DMS53 (cell line): ENCODE measurements around the gene LRFN5.
"Not testable (repeated sequence)": the region's sequence is repeated elsewhere in the genome, so short reads cannot be mapped to it uniquely, and the experiment has no call there.

Source experiments
- DNase-seq: peaks from one replicate; lab custom pipeline; 2025; lab: John Stamatoyannopoulos, UW

LRFN5 gene

GRCh38 chr14:41606532-41607303 lies at the start of gene LRFN5:
TSS of gene LRFN5 (plus strand) at chr14:41606876.
- peak; percentile 69 for DNase-seq

DNA sequence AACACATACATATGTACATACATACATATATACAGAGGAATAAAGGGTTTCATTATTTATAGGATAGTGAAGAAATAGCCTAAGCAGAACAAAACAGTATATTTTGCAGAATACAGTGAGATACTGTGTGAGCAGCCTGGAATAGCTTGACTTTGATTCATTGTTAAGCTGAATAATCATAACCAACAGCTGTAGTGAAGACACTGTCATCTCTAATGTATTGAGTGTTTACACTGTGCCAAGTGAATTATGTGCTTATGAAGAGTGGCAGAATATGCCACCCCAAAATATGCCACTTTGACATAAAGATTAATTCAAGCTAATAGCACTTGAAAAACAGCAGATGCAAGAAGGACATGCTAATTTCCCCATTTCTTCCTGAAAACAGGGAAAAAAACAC lies 48.2 kb upstream of the LRFN5 start:
- DNase-seq, result peak; percentile 17

DNA sequence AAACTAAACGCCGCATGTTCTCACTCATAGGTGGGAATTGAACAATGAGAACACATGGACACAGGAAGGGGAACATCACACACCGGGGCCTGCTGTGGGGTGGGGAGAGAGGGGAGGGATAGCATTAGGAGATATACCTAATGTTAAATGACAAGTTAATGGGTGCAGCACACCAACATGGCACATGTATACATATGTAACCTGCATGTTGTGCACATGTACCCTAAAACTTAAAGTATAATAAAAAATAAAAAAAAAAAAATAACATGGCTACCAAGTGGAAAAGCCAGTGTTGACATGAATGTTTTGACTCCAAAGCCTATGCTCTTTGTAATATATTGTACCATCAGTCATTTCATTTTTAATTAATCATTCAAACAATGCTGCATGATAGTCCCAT lies 39.8 kb upstream of the LRFN5 start:
- not testable (repeated sequence) for DNase-seq

- no peak for DNase-seq
These were observed 37.7 kb upstream of the LRFN5 start for GRCh38 chr14:41568979-41569378.

- DNase-seq, result no peak
These were observed 36.1 kb upstream of the LRFN5 start for GRCh38 chr14:41570415-41571155.

GRCh38 chr14:41586237-41586636 lies 20.4 kb upstream of the LRFN5 start:
- DNase-seq, result peak; percentile 4

DNA sequence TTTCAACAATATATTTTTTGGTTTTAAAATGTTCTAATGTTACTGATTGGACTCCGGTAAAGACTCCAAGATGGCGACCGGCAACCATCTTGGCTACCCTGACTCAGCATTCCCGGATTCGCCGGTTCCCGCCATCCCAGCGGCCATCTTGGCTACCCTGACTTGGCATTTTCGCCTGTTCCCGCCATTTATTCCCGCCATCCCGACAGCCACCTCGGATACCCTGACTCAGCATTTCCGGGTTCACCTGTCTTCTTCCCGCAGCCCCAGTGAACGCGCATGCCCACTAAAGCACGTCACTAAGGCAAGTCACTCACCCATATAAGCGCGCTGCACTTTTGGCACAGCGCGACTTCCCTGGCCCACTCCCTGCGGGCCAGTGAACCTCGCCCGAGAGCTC lies 9.0 kb upstream of the LRFN5 start:
- no peak for DNase-seq

GRCh38 chr14:41599805-41600385 lies 6.8 kb upstream of the LRFN5 start:
- DNase-seq, result not testable (repeated sequence)

GRCh38 chr14:41604721-41605531 lies 1.8 kb upstream of the LRFN5 start:
- peak; percentile 90 for DNase-seq

DNA sequence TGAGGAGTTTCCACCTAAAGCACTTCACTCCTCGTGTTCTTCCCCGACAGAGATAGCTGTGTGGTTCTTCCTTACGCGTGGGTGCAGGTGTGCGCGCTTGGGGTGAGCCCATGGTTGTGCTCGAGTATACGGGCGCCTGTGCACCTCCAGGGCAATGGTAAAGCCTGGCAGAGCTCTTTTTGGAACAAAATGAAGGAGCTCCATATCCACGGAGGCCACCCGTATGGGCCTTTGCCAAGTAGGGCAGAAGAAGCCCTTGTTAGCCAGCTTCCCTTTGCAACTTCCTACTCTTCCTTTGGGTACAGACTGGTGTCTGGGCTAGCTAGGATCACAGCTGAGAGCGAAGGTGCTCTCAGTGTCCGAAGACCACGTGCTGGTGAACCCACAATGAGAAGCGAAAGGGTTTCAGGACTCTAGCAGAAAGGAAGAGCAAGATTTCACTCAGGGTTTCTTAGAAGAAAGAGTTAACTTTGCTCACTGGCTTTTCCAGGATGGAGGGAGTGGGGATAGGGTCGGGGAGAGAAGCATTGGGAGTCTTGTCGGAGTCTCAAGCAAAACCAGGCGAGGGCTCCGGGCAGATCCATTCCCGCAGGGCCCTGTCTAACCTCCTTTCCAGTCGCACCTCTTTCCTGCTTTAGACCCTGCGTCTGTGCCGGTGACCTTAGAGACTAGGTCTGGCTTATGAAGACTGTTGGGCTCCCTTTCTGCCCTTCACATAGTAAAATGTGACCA lies 960 bp upstream of the LRFN5 start:
- DNase-seq, result peak; percentile 82

GRCh38 chr14:41606282-41606531 lies 469 bp upstream of the LRFN5 start:
- no peak for DNase-seq

DNA sequence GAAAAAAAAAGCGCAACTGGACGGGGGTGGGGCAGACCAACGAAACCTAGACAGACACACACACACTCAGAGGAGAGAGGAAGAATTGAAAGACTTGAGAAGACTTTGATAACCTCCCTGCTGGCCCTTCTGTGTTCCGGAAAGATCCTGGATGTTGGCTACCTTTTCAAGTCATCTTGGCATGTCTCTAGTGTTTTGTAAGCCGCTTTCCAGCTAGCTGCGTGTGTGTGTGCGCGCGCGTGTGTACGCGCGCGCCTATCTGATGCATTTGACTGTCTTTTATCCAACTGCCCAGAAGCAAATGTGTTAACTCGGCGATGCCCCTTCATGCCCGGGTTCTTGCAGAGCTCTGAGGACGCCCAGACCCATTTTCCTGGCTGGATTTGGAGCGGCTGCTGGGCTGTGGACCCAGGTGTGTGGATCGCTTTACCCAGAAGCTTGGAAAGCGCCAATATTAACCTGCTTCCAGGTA lies 664 bp downstream of the LRFN5 start:
- peak; percentile 51 for DNase-seq

DNA sequence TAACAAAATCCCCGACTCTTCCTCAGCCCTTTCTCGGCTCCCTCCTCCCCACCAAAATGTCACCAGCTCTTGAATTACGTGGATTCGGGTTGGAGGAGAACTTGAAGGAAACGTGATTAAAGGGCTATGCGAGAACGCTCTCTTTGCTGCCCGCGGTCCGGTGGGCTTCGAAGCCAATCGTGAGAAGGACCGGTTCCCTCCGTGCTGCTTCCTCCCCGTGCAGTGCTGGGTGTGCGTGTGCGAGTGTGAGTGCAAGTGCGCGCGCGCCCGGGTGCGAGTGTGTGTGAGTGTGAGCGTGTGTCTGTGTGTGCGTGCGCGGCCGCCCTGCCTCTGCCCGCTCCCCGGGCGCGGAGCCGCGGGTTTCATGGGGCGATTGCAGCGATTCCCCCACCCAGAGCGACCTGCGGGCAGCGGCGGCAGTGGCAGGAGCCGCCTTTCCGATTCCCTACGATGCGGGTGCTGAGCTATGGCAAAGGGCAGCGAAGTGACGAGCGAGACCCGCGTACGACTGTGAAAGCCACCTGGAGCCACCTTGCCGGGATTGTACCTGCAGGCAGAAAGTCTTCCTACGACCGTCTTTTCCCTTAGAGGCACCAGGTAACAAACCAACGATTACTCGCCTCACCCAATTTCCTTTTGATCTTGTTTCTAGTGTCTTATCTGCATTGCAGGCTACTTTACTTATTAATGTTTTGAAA lies 1.4 kb downstream of the LRFN5 start:
- DNase-seq, result peak; percentile 67

GRCh38 chr14:41608681-41609390 lies 2.2 kb downstream of the LRFN5 start:
- DNase-seq, result peak; percentile 27

- peak; percentile 88 for DNase-seq
These were observed 3.1 kb downstream of the LRFN5 start for GRCh38 chr14:41609704-41610183.

DNA sequence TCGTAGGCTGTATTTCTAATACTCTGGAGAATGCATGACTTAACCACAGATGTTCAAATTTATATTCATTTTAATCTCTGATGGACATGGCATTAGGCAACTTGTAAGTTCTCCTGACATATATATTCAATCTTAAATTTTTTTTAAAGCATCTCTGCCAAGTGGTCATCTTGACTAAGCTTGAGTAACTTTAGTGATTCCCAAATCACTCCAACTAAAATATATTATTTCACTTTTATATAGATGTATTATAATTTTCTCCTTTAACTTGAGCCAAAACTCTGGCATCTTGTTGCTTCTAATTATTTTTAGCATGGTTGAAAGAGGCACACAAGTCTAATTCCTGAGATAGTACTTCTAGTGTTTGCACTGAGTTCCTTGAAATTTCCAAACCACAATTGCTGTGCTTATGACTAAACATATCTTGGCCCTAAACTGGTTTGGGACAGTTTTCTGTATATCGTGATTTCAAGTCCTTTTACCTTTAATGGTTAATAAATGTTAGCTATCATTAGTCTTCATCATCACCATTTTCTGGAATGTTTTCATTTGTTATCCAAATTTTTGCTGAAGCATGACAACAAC lies 8.4 kb downstream of the LRFN5 start:
- no peak for DNase-seq

GRCh38 chr14:41623736-41624135 lies 17.1 kb downstream of the LRFN5 start:
- no peak for DNase-seq

DNA sequence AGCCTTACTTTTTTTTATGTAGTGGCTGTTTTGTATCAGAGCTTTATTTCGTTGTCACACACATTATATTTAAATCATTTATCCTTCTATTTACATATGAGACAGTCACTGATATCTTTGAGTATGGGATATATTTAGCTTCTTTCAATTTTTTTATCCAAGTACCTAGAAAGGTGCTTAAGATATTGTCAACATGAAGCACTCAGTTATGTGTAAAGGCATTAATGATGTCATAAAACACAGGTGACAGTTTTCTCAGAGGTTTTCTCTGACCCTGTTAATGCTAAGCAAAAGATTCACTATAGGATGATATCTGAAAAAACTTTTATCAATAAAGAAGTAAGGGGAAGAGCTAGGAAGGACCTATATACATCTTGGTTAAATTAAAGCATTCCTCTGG lies 23.2 kb downstream of the LRFN5 start:
- no peak for DNase-seq

DNA sequence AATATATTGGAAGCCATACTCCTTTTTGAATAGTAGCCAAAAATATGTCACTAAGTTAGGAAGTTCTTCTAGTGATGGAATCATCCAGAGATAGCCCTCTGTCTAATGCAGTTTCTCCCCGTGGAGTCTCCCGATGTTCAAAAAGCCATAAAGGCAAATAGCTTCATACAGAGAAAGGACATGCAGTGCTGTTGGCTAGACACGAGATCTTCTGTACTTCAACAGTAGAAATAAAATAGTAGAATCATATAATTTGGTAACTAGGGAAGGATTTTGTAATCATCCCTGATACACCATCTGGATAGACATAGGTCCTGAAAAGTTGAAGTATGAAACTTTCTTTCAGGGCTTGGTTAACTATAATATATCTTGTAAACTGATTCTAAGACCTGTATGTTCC lies 27.6 kb downstream of the LRFN5 start:
- no peak for DNase-seq
